Skeletal muscle cell (primary cell): ENCODE results near the gene COX7C.
"Not testable (repeated sequence)": the region's sequence is repeated elsewhere in the genome, so short reads cannot be mapped to it uniquely, and the experiment has no call there.

Experiments
- DNase-seq: peaks from one replicate; pipeline ENCODE4 v3.0.0-alpha.2; 2010; ENCODE audit warnings: low read depth
- H3K4me3 ChIP-seq: 2 replicates; pipeline ENCODE4 v1.5.1; 2011; ENCODE audit warnings: low read depth, mild to moderate bottlenecking, control low read depth, low read length, moderate library complexity

The COX7C gene

GRCh38 chr5:86649832-86650505, 32.2 kb downstream of the COX7C start:
- DNase-seq: no peak
- H3K4me3 ChIP-seq: no peak overlapping the region

- H3K4me3 ChIP-seq, DNase-seq: not testable (repeated sequence)
Observed at GRCh38 chr5:86660771-86661170, 43.0 kb downstream of the COX7C start.

- no peak for DNase-seq
- no peak overlapping the region for H3K4me3 ChIP-seq
Observed at GRCh38 chr5:86664173-86664572, 46.4 kb downstream of the COX7C start.

GRCh38 chr5:86665984-86666760, 48.4 kb downstream of the COX7C start:
- H3K4me3 ChIP-seq: no peak overlapping the region
- DNase-seq: no peak

GRCh38 chr5:86666981-86667380, 49.2 kb downstream of the COX7C start:
- H3K4me3 ChIP-seq: no peak overlapping the region

More at GRCh38 chr5:86666981-86667380, 49.2 kb downstream of the COX7C start:
- no peak for DNase-seq
